ENCODE results near the gene COL23A1.

The COL23A1 gene

GRCh38 chr5:178475422-178475821 is 114.8 kb downstream of the COL23A1 start:
- DNase-seq (ENCODE audit: low read depth), result no peak

- DNase-seq (ENCODE audit: low read depth), result no peak
Observed at GRCh38 chr5:178474562-178475184, 115.5 kb downstream of the COL23A1 start.

DNA sequence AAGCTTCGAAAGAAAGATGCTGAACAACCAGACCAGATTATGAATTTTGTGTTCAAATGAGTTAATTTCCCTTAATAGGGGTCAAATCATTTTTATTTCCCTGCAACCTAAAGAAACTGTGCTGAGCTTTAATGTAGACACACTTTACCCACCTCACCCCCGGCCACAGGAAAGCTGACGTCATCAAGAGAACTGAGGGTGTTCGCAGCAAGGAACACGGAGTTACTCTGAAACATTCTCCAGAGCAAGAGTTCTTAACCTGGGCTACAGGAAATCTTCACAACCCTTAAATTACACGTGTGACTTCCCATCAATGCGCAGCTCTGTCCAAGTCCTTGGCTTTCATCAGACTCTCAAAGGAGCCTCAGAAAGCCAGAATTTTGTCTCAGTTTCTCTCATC is 116.3 kb downstream of the COL23A1 start:
- DNase-seq (ENCODE audit: low read depth), result no peak

DNA sequence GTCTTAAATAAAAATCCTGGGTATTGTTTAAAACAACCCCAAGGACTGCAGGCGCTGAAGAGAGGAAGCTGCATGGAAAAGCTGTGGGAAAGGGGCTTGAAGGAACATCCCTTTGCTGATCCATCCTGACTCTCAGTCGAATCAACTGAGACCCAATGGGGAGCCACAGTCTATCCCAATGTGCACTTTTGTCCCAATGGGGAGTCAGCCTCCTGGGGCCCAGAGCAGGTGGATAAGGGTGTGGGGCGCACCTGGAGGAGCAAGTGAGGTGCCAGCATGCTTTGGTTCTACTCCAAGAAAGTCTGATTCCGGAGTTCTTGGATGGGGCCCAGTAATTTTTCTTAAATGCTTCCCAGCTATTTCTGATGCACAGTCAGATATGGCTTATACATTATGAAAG is 118.1 kb downstream of the COL23A1 start:
- DNase-seq (ENCODE audit: low read depth), result no peak

- DNase-seq (ENCODE audit: low read depth), result no peak
Observed at GRCh38 chr5:178471711-178472110, 118.5 kb downstream of the COL23A1 start.

DNA sequence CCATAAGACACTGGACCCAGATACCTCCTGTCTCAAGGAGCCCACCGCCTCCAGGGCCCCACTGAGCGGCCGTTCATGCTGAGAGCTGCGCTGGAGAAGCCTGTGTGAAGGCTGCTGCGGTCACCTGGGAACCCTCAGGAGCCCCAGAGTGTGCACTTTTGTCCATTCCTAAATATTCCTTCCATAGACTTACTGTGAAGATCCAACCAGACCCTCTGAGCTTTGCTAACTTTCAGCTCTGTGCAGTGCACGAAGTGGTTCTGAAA is 119.5 kb downstream of the COL23A1 start:
- no peak for DNase-seq (ENCODE audit: low read depth)

DNA sequence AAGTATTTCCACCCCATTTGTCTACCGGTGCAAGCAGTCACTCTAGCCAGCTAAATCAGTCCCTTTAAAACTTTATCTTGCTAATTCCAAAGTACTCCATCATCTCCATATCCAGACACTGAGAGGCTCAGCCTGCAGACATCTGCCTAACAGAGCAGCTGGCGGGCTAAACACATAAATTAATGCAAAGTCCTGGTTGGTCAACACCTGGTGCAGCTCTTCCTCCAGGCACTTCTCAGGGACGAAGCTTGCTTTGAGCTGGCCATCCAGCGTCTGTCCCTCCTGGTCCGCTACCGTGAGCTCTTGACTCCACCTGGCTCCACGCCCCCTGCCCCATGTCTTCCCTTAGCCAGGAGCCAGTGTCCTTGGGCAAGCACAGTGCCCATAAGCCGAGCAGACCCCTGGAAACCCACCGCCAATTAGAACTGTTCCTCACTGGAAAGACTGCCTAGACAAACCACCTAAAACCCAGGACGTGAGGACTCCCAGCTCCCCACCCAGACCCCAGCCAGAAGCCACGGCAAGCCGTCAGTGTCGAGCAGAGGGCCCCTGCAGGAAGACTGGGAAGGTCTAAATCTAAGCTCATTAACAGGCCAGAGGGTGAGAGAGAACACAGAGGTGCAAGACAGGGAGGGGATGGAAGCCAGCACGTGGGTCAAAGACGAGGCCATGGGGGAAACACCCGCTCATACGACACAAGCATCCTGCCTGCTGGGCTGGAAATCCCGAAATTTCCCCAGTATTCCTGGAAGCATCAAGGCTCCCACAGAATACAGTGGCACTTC is 120.0 kb downstream of the COL23A1 start:
- DNase-seq (ENCODE audit: low read depth), result no peak

DNA sequence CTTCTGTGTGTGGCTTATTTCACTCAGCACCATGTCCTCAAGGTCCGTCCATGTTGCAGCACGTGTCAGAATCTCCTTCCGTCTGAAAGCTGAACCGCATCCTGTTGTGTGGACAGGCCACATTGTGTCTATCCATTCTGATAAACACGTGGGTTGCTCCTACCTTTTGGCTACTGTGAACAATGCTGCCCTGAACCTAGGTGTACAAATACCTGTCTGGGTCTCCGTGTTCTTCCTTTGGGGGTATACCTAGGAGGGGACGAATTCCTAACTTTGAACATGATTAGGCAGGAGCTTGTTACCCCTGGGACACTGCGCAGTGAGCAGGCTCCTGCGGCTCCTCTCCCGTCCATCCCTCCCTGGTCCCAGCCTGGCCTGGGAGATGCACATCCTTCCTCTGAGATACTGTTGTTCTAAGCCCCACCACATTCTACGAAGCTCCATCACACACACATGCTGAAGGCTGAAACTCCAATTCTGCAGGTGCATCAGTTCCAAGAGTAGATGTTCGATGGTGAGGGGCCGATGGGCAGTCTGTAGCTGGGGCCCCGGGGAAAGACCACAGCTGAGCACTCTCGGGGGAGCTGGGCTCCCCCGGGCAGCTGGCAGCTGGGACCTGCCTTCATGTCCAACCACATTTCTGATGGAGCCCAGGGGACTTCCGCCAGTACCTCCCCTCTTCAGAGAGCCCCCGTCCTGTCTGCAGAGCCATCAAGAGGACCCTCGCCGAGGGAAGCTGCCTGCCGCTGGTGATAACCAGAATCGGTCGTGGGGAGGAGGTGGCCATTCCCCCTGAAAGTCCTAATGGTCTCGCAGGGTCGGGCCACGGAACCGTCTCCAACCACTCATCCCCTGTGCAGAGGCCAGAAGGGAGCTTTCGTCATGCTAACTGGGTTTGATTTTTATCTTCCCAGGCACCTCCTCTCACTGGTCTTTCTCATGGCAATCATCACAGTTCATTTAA is 120.9 kb downstream of the COL23A1 start:
- DNase-seq (ENCODE audit: low read depth), result no peak

DNA sequence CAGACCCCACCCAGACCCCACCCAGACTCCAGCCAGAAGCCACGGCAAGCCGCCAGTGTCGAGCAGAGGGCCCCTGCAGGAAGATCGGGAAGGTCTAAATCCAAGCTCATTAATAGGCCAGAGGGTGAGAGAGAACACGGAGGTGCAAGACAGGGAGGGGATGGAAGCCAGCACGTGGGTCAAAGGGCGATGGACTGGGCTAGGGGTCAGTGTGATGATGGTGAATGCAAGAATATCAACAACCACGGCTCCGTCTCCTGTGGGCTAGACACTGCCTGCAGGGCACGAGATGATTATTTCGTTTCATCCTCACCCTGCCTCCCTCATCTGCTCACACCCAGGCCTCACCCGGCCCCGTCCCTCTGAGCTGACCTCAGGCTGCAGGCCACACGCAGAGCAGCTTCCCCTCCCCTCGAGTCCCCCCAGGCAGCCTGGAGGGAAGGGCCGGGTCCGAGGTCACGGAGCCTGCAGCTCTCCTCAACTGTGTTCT is 122.0 kb downstream of the COL23A1 start:
- DNase-seq (ENCODE audit: low read depth), result no peak

GRCh38 chr5:178467568-178468195 is 122.5 kb downstream of the COL23A1 start:
- DNase-seq (ENCODE audit: low read depth), result no peak

GRCh38 chr5:178467205-178467567 is 123.0 kb downstream of the COL23A1 start:
- DNase-seq (ENCODE audit: low read depth), result no peak

DNA sequence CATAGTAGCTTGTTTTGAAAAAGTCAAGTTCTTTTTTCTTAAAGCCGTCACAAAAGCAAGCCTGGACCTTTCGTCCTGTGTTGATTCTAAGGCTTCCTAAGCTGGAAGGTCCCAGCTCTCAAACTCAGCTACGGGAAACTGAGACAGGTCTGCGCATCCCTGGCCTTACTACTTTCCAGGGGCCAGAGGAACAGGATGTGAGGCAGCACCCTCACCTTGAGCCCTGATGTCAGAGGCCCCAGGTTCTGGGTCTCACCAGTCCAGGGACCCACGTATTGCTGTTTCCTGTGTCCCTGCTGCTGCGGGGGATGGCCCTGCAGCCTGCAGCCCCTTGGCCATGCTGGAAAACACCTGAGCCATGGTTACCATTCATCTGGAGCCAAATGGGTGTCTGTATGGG is 123.9 kb downstream of the COL23A1 start:
- no peak for DNase-seq (ENCODE audit: low read depth)

GRCh38 chr5:178465861-178466288 is 124.3 kb downstream of the COL23A1 start:
- DNase-seq (ENCODE audit: low read depth), result no peak

DNA sequence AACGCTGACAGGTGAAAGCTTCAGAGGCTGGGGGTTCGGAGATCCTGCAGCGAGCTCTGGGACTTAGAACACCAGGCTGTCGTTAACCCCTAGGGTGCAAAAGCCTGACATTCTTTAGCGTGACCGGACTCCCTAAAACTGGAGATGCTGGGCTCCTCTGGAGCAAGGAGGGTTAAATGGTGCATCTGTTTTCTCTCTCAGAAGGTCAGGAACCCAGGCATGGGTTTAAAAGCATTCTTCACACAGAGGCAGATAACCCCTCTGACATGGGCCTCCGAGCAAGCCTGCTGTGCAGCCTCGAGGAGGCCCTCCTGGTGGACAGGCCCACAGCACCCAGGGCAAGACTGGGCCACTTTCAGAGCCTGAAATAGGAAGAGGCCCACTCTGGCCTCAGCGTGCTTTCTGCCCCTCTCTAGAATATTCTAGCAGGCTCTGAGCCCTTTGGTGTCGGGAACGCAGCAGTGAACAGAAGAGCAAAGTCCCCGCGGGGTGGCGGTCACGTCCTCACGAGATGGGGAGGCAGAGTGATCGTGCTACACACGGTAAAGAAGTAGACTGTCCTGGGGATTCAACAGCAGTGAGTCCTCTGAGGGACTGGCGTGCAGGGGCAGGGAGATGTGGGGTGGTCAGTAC is 124.8 kb downstream of the COL23A1 start:
- DNase-seq (ENCODE audit: low read depth), result no peak

DNA sequence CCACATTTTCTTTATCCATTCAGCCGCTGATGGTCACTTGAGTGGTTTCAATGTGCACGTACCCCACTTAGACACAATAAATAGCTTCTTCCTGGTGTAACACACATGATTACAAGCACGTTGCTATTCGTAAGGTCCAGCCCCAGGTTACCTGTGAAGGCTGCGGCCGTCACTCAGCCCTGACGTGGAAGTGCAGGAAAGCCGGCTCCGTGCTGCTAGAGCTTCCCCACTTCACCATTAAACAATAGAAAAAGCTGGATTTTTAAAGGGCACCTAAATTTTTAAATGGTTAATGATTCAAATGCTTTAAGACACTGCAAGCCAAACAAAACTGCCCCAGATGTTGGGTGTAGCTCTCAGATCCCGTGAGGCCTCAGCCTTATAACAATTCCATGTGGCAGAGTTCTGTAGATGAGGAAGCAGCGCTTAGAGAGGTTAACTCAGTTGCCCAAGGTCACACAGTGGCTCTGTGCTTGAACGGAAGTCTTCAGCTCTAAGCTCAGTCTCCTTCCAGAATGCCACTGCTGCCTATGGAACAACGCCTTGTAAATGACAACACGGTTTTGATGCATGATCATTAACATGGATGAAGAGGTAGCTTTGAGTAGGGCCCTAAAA is 125.7 kb downstream of the COL23A1 start:
- DNase-seq (ENCODE audit: low read depth), result no peak

GRCh38 chr5:178463321-178464155 is 126.7 kb downstream of the COL23A1 start:
- DNase-seq (ENCODE audit: low read depth), result no peak

DNA sequence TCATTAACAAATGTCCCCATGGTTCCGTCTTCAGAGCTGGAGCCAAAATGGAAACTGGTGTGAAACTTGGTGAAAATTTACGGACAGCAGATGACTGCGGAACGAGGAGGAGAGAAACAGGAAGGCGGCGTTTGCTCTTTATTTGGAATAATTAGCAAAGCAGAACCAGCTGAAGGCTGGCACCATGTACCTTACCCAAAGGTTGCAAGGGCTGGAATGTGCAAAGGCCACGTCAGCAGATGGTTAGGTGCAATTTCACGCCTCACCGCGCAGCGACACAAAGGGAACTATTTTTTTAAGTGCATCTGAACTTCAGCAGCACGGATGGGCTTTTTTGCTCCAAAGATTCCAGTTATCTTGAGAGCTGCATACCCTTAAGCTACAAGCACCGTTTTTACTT is 127.4 kb downstream of the COL23A1 start:
- DNase-seq (ENCODE audit: low read depth), result no peak

- DNase-seq (ENCODE audit: low read depth), result no peak
Observed at GRCh38 chr5:178462076-178462475, 128.1 kb downstream of the COL23A1 start.

GRCh38 chr5:178461004-178461730 is 129.0 kb downstream of the COL23A1 start:
- DNase-seq (ENCODE audit: low read depth), result no peak

DNA sequence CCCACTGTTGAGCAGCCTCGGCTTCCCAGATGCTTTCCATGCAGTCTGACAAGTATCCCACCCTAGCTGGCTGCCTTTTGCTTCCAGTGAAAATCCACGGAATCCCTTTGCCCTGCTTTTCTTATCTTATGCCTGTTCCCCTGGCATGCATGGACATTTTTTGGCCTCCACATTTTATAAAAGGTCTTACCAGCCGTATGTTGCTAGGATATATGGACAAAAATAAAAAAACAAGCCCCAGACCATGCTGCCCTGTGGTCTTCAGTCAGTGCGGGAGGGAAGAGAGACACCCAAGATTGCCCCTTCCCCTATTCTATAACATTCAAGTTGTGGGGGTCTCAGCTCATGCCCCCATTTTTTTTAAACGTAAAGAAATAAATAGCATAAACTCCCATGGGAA is 129.6 kb downstream of the COL23A1 start:
- DNase-seq (ENCODE audit: low read depth), result no peak

Measured in T follicular helper cell (primary cell).